CD14-positive monocyte (primary cell): ENCODE measurements around the gene EIF2S3B. TPM values are rescaled to one million over a fixed set of nuclear protein-coding genes. Genes with fewer than 3 reads are reported as not detected.

ENCODE experiments used
- DNase-seq, 3 donors: peaks; one replicate each; pipeline ENCODE4 v3.0.0-alpha.2; 2011 to 2022
- H2AFZ ChIP-seq: 2 replicates; pipeline ENCODE4 v1.6.0; 2012; ENCODE audit warnings: mild to moderate bottlenecking, low read depth, low read length, inconsistent platforms; ENCODE audit not compliant: insufficient read depth, poor library complexity, severe bottlenecking
- H3K27ac ChIP-seq, 2 donors: 1 replicate in 1 of 2; 2 replicates in 1 of 2; pipeline ENCODE4 v1.5.1; 2012 to 2013; ENCODE audit warnings: low read length in 2 of 2, control low read depth in 1 of 2, inconsistent platforms in 1 of 2, low read depth in 1 of 2, mild to moderate bottlenecking in 1 of 2
- H3K27me3 ChIP-seq, 2 donors: one replicate each; pipeline versions ENCODE4 v1.6.0 to v1.6.1; 2011 to 2013; ENCODE audit warnings: low read length in 2 of 2; ENCODE audit not compliant: control insufficient read depth in 2 of 2, insufficient read depth in 2 of 2
- H3K36me3 ChIP-seq, 2 donors: replicated peaks in 1 of 2; 1 replicate in 1 of 2; 2 replicates in 1 of 2; pipeline versions ENCODE4 v1.5.1 to v1.6.1; 2012 to 2013; ENCODE audit warnings: low read length in 2 of 2, control low read depth in 1 of 2, inconsistent platforms in 1 of 2, mild to moderate bottlenecking in 1 of 2; ENCODE audit not compliant: insufficient read depth in 2 of 2, control insufficient read depth in 1 of 2
- H3K4me1 ChIP-seq, 2 donors: 1 replicate in 1 of 2; 2 replicates in 1 of 2; pipeline versions ENCODE4 v1.5.1 to v1.6.1; 2012 to 2013; ENCODE audit warnings: low read length in 2 of 2, control low read depth in 1 of 2, inconsistent platforms in 1 of 2, mild to moderate bottlenecking in 1 of 2, moderate library complexity in 1 of 2; ENCODE audit not compliant: insufficient read depth in 2 of 2, control insufficient read depth in 1 of 2
- H3K4me2 ChIP-seq: replicated peaks from 2 replicates; pipeline ENCODE3; 2012; ENCODE audit warnings: low read length, moderate library complexity, mild to moderate bottlenecking; ENCODE audit not compliant: poor library complexity, severe bottlenecking; ENCODE audit errors: extremely low read depth
- H3K4me3 ChIP-seq, 3 experiments: fragments of 200-600 bp in 1 of 3; sonication (generic) in 1 of 3; replicated peaks in 1 of 3; 1 replicate in 2 of 3; 2 replicates in 1 of 3; pipeline ENCODE4 v1.5.1; 2011 to 2013; ENCODE audit warnings: low read length in 3 of 3, mild to moderate bottlenecking in 3 of 3, control low read depth in 2 of 3, low read depth in 2 of 3, inconsistent platforms in 1 of 3, moderate library complexity in 1 of 3
- H3K79me2 ChIP-seq: 2 replicates; pipeline ENCODE4 v1.6.0; 2012; ENCODE audit warnings: mild to moderate bottlenecking, control low read depth, inconsistent platforms, low read length, moderate library complexity; ENCODE audit not compliant: insufficient read depth
- H3K9ac ChIP-seq: 2 replicates; pipeline ENCODE4 v1.6.0; 2017; ENCODE audit warnings: low read length, mild to moderate bottlenecking; ENCODE audit not compliant: insufficient read depth, poor library complexity, severe bottlenecking
- H3K9me3 ChIP-seq, 2 donors: replicated peaks in 1 of 2; 1 replicate in 1 of 2; 2 replicates in 1 of 2; pipeline versions ENCODE4 v1.5.1 to v1.6.1; 2012 to 2013; ENCODE audit warnings: low read length in 2 of 2, control low read depth in 1 of 2; ENCODE audit not compliant: control insufficient read depth in 1 of 2, insufficient read depth in 1 of 2
- H4K20me1 ChIP-seq: 2 replicates; pipeline ENCODE4 v1.6.0; 2012; ENCODE audit warnings: mild to moderate bottlenecking, low read length, control low read depth, moderate library complexity; ENCODE audit not compliant: insufficient read depth
- H3K27ac Mint-ChIP-seq, 7 donors: one replicate each; pipeline ENCODE4 v1.8.0; 2020; ENCODE audit warnings: mild to moderate bottlenecking in 7 of 7, mixed read lengths in 7 of 7, moderate library complexity in 6 of 7, inconsistent platforms in 2 of 7
- H3K27me3 Mint-ChIP-seq, 3 donors: one replicate each; pipeline ENCODE4 v1.8.0; 2021 to 2022; ENCODE audit warnings: low read depth in 3 of 3, mild to moderate bottlenecking in 3 of 3, mixed read lengths in 3 of 3, moderate library complexity in 3 of 3, inconsistent platforms in 1 of 3
- H3K36me3 Mint-ChIP-seq, 2 donors: one replicate each; pipeline ENCODE4 v1.8.0; 2020; ENCODE audit warnings: mixed read lengths in 2 of 2, inconsistent platforms in 1 of 2, mild to moderate bottlenecking in 1 of 2
- H3K4me1 Mint-ChIP-seq: one replicate; pipeline ENCODE4 v1.8.0; 2020; ENCODE audit warnings: mild to moderate bottlenecking, mixed read lengths
- H3K4me3 Mint-ChIP-seq, 2 donors: one replicate each; pipeline ENCODE4 v1.8.0; 2020; ENCODE audit warnings: mild to moderate bottlenecking in 2 of 2, mixed read lengths in 2 of 2, moderate library complexity in 1 of 2
- H3K9me3 Mint-ChIP-seq, 7 donors: one replicate each; pipeline ENCODE4 v1.8.0; 2020 to 2022; ENCODE audit warnings: mixed read lengths in 7 of 7, mild to moderate bottlenecking in 6 of 7, moderate library complexity in 6 of 7, inconsistent platforms in 2 of 7
- WGBS: methylation state at CpG from one replicate; pipeline ENCODE4 v1.1.5; 2013; ENCODE audit warnings: missing lambda C conversion rate; ENCODE audit not compliant: insufficient coverage; 5-methylcytosine and 5-hydroxymethylcytosine counted together
- intact Hi-C, 2 donors: fragments of 100-400 bp; cut with micrococcal nuclease; formaldehyde crosslinking; loops; one replicate each; pipeline versions ENCODE4 v1.15.0 to v1.15.1; 2023
- polyA plus RNA-seq, 3 donors: library from polyadenylated mRNA; depleted of rRNA in 1 of 3; unstranded in 2 of 3; stranded (reverse) in 1 of 3; fragments of 300-500 nt in 2 of 3; fragments of >200 nt in 1 of 3; fragmentation: Illumina TruSeq in 2 of 3; gene quantifications; 1 replicate in 2 of 3; 2 replicates in 1 of 3; pipeline ENCODE4 v1.2.3, GENCODE V29; 2012 to 2021
- TF ChIP-seq, protein P1 (sequence below): fragments of 200-600 bp; IDR thresholded peaks from one replicate; pipeline ENCODE4 v1.8.0; 2022; ENCODE audit warnings: antibody characterized with exemption, mild to moderate bottlenecking

The EIF2S3B gene
- polyA plus RNA-seq, 3 donors = 0.30 to 2.5 (median 0.37) TPM

DNA sequence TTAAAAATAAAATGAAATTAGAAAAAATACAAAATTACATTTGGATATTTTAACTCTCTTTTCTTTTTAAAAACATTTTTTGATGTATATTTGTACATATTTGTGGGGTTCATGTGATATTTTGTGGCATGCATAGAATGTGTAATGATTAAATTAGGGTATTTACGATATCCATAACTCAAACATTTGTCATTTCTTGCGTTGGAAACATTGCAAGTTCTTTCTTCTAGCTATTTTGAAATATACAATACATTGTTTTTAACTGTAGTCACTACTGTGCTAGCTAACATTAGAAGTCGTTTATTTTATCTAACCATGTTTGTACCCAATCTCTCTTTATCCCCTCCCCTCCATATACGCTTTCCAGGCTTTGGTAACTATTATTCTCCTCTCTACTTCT is 13.9 kb upstream of the EIF2S3B start:
- Mint-ChIP-seq H3K4me3 (no peak overlapping the region), H3K27me3 (peaks cover 0 to 5% (median 5%) of the 10 kb centered on the region in 3 donors), H3K36me3 (no peaks in the 10 kb centered on the region), H3K27ac (no peak overlapping the region), H3K4me1 (no peaks in the 10 kb centered on the region), H3K9me3 (peaks cover 0 to 7% (median 3%) of the 10 kb centered on the region in 7 donors)
- H3K36me3 ChIP-seq = no peaks in the 10 kb centered on the region
- H3K27me3 ChIP-seq = peaks cover 0 to 2% of the 10 kb centered on the region in 2 donors
- H3K79me2 ChIP-seq = no peaks in the 10 kb centered on the region
- intact Hi-C loops = no loop called here
- no peak overlapping the region for H2AFZ ChIP-seq
- H3K9ac ChIP-seq = no peak overlapping the region
- H4K20me1 ChIP-seq = no peaks in the 10 kb centered on the region
- no peaks in the 10 kb centered on the region for H3K9me3 ChIP-seq
- H3K4me3 ChIP-seq = no peak overlapping the region
- TF ChIP-seq, protein P1, sequence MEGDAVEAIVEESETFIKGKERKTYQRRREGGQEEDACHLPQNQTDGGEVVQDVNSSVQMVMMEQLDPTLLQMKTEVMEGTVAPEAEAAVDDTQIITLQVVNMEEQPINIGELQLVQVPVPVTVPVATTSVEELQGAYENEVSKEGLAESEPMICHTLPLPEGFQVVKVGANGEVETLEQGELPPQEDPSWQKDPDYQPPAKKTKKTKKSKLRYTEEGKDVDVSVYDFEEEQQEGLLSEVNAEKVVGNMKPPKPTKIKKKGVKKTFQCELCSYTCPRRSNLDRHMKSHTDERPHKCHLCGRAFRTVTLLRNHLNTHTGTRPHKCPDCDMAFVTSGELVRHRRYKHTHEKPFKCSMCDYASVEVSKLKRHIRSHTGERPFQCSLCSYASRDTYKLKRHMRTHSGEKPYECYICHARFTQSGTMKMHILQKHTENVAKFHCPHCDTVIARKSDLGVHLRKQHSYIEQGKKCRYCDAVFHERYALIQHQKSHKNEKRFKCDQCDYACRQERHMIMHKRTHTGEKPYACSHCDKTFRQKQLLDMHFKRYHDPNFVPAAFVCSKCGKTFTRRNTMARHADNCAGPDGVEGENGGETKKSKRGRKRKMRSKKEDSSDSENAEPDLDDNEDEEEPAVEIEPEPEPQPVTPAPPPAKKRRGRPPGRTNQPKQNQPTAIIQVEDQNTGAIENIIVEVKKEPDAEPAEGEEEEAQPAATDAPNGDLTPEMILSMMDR = no peak
- no CpG with 5 or more reads among the region's 4 CpGs for WGBS
- H3K27ac ChIP-seq = no peak overlapping the region
- no peaks in the 10 kb centered on the region for H3K4me1 ChIP-seq
- no peak overlapping the region for H3K4me2 ChIP-seq
- DNase-seq = no peak

DNA sequence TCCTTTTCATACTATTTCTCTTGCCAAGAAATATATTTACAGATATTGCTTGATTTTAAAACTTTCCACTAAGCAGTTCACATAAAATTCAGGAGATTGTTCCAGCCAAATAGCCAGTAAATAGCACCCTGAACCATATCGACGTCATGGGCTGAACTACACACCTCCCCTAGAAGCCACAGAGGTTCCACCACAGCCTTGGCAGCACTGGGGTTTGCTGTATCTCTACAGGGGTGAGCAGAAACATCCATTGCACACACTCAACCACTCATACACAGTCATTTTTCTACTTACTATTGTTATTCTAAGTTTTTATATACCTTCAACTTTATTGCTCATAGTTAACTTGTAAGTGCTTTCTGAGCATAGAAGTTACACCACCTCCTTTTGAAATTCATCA is 8.1 kb upstream of the EIF2S3B start:
- Histone ChIP-seq H4K20me1 (no peaks in the 10 kb centered on the region), H3K9ac (no peak overlapping the region), H2AFZ (no peak overlapping the region), H3K36me3 (no peaks in the 10 kb centered on the region), H3K4me1 (no peaks in the 10 kb centered on the region), H3K4me3 (no peak overlapping the region), H3K27ac (no peak overlapping the region), H3K4me2 (no peak overlapping the region), H3K9me3 (no peaks in the 10 kb centered on the region), H3K79me2 (no peaks in the 10 kb centered on the region), H3K27me3 (peaks cover 0 to 8% of the 10 kb centered on the region in 2 donors)
- intact Hi-C loops = no loop called here
- Mint-ChIP-seq H3K9me3 (peaks cover 0 to 3% (median 0%) of the 10 kb centered on the region in 7 donors), H3K27me3 (peaks cover 2 to 7% (median 6%) of the 10 kb centered on the region in 3 donors), H3K4me1 (peaks cover 8% of the 10 kb centered on the region), H3K36me3 (no peaks in the 10 kb centered on the region), H3K4me3 (no peak overlapping the region), H3K27ac (no peak overlapping the region)
- 75% methylated on average over 2 of the region's 2 CpGs for WGBS
- no peak for DNase-seq
- TF ChIP-seq, protein P1 = no peak
